HL-60 (cell line): Measurements from ENCODE around the gene ZNF385D.

Experiments
- GABPA ChIP-seq: IDR thresholded peaks from 2 replicates; pipeline ENCODE4 v1.6.1; 2012; ENCODE audit warnings: low read depth
- POLR2AphosphoS5 ChIP-seq: IDR thresholded peaks from 2 replicates; pipeline ENCODE4 v1.6.1; 2012; ENCODE audit warnings: low read depth
- TF ChIP-seq, protein P1 (sequence below): IDR thresholded peaks from one replicate; pipeline ENCODE4 v1.5.1; 2011; ENCODE audit warnings: low read length, control low read depth, inconsistent platforms; ENCODE audit not compliant: insufficient read depth

DNA sequence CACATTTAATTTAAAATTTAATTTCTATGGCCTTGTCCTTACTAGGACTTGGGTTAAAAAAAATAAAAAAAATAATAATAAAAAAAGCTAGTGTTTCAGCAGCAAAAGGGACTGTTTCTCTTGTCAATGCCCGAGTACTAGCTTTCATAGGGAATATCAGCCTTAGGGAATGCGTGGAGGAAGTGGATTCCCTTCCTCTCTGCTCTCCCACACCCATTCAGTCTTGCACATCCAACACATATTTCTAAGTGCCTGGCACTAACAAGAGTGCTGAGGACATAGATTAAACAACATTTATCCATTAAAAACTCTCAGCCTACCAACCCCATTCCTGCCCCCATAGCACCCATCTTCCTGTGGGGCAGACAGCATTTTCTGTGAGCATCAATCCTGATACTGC lies 6.2 kb downstream of the ZNF385D start:
- TF ChIP-seq, protein P1, sequence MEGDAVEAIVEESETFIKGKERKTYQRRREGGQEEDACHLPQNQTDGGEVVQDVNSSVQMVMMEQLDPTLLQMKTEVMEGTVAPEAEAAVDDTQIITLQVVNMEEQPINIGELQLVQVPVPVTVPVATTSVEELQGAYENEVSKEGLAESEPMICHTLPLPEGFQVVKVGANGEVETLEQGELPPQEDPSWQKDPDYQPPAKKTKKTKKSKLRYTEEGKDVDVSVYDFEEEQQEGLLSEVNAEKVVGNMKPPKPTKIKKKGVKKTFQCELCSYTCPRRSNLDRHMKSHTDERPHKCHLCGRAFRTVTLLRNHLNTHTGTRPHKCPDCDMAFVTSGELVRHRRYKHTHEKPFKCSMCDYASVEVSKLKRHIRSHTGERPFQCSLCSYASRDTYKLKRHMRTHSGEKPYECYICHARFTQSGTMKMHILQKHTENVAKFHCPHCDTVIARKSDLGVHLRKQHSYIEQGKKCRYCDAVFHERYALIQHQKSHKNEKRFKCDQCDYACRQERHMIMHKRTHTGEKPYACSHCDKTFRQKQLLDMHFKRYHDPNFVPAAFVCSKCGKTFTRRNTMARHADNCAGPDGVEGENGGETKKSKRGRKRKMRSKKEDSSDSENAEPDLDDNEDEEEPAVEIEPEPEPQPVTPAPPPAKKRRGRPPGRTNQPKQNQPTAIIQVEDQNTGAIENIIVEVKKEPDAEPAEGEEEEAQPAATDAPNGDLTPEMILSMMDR, result no peak
- no peak for TF ChIP-seq POLR2AphosphoS5
- no peak for TF ChIP-seq GABPA
